Esophagus mucosa (tissue), 1 donor: ENCODE data around the gene FUT7. TPM values are rescaled to one million over a fixed set of nuclear protein-coding genes. Genes with fewer than 3 reads are reported as not detected.
A peak's percentile ranks its signal among the peaks of the same experiment; 100 is the strongest.
"Not testable (repeated sequence)": the region's sequence is repeated elsewhere in the genome, so short reads cannot be mapped to it uniquely, and the experiment has no call there.

Experiments used
- ATAC-seq: fragments of 200-7000 bp; cut with Tn5 transposase; one replicate; pipeline ENCODE4 v1.9.1; 2020
- total RNA-seq: library from RNA; stranded (reverse); gene quantifications from one replicate; pipeline ENCODE4 v1.2.4, GENCODE V29; 2023
- donor health status: DM: yes; HTN: yes; CAD: no.

The FUT7 gene
- total RNA-seq, 1 donor from 2014 or later = 0.12 TPM

GRCh38 chr9:137016436-137016835, 15.5 kb downstream of the FUT7 start:
- no peak for ATAC-seq

- ATAC-seq = no peak
Observed at GRCh38 chr9:137015976-137016375, 15.9 kb downstream of the FUT7 start.

- no peak for ATAC-seq
Observed at GRCh38 chr9:137015540-137015930, 16.4 kb downstream of the FUT7 start.

- no peak for ATAC-seq
Observed at GRCh38 chr9:137014776-137015539, 16.9 kb downstream of the FUT7 start.

GRCh38 chr9:137014166-137014565, 17.7 kb downstream of the FUT7 start:
- no peak for ATAC-seq

DNA sequence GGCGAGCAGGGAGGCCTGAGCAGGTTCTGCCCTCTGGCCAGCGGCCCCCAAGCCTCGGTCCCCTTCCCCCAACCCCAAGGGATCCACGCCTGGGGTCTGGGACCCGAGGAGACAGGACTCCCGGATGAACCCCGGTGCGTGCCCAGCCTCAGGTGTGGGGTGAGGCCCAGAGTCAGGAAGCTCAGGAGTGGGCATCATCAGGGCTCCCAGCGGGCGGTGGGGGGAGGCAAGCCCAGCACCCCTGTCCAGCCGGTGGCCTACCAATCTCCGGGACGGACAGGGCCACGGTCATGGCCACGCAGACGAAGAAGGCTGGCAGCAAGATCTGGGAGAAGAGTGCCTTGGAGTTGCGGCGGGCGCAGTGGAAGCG, 18.3 kb downstream of the FUT7 start:
- no peak for ATAC-seq

DNA sequence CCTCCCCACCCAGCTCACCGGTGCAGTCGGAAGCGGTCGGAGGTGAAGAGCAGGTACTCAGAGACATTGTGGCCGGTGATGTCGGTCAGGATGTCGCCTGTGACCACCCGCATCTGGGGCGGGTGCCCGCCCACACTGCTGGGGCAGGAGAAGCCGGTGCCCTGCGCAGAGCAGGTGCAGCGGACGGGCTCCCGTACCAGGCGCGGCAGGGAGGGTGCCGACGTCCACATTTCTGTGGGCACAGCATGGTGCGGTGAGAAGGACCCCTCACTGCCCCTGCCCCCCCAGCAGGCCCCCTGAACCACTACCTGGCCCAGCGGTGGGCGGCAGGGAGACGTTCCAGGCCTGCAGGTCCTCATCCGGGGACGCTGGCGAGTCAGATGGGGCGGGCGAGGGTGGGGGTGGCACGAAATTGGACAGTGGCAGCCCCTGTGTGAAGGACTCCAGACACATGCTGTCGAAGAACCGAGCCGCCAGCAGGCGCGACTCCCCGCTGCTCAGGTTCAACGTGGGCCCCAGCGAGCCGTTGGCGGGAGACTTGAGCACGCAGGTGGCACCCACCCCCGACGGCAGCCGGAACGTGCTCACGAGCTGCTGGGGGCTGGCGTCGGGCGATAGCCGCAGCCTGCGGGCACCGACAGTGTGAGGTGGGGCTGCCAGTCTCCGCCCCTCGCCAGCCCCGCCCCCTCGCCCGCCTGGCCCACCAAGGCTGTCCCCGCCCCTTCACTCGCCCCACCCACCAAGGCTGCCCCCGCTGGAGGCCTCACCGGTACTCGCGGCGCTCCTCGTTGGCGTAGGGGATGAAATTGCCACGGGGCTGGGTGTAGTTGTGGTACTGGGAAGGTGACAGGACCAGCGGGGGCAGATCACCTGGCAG, 19.0 kb downstream of the FUT7 start:
- ATAC-seq = no peak

GRCh38 chr9:137011907-137012675, 19.8 kb downstream of the FUT7 start:
- ATAC-seq = no peak

DNA sequence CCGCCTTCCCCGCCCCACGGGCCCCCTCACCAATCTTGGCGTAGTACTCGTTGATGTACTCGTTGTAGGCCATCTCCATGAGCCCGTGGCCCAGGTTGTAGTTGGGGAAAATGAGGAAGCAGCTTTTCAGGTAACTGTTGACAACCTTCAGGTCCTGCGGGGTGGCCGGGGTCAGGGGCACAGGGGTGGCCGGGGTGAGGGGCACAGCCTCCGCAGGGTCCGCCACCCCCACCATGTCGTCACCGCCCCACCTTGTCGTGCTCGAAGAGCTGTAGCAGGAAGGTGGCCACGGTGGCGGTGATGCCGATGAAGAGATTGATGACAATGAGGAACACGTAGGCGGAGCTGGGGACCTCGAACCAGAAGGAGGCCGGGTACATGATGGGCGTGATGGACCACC, 20.7 kb downstream of the FUT7 start:
- ATAC-seq = no peak

DNA sequence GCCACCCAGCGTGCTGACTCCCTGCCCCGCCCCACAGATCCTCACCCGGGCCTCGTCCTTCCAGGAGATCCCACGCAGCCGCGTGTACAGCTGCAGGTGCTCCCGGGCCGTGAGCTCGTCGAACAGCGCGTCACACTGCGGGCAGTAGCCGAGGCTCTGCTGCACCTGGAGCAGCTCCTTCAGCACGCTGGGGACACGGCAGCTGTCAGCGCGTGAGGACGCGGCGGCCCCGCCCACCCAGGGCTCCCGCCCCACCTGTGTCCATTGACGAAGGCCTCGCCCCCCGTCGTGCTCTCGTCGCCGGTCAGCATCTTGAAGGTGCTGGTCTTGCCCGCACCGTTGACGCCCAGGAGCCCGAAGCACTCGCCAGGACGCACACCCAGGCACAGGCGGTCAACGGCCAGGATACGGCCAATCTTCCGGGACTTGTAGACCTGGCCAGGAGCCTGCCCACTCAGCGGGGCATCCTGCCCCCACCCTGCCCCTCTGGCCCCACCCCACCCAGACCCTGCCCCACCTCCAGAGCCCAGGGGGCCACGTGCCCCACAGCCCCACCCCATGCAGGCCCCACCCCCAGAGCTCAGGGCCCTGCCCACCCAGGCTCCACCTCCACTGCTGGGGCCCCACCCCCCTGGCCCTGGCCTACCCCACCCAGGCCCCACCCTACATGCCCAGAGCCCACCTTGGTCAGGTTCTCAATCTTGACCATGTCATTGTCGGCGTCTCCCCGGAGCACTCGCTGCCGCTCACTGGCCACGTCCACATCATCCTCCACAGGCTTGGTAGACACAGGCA, 21.8 kb downstream of the FUT7 start:
- ATAC-seq = no peak

GRCh38 chr9:137009217-137009616, 22.7 kb downstream of the FUT7 start:
- ATAC-seq = no peak

GRCh38 chr9:137008312-137008711, 23.6 kb downstream of the FUT7 start:
- no peak for ATAC-seq

- ATAC-seq = no peak
Observed at GRCh38 chr9:137007816-137008270, 24.0 kb downstream of the FUT7 start.

GRCh38 chr9:137007108-137007815, 24.6 kb downstream of the FUT7 start:
- no peak for ATAC-seq

DNA sequence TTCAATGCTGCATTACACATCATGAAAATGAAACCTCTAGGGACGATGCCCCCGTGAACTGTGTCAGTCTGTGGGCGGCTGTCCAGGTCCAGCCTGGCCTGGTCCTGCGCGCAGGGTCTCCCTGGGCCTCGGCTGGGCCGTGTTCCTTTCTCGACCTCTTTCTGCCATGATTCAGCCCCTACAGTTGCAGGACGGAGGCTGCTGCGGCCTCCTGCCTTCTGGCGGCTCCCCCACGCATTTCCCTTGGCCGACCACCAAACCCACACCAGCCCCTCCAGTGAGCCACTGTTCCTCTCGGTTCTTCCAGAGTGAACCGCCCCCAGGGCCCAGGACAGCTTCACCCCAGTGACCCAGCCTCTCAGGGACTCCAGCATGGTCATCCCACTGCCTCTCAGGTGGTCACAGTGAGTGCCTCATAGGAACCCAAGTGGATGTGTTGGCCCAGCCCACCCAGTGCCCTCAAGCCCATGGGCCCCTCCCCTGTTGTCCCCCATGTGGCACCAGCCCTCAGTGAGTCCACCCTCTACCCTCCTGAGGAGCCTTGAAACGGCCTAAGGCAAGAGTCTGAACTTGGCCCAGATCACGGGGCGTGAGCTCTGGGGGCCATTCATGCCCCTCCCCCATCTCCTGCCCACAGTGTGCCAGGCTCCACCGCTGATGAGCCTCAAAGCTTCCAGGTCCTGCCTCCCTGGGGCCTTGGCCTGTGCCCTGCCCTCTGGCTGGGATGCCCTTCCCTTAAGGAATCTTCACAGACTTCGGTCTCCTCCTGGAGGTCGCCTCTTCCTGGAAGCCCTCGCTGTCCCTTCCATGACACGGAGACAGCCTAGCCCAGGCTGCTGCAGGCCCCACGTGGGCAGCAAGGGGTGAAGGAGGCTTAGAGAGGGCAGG, 25.5 kb downstream of the FUT7 start:
- peak; percentile 4 for ATAC-seq

GRCh38 chr9:137004285-137004684, 27.6 kb downstream of the FUT7 start:
- not testable (repeated sequence) for ATAC-seq

- no peak for ATAC-seq
Observed at GRCh38 chr9:137002646-137003041, 29.2 kb downstream of the FUT7 start.

DNA sequence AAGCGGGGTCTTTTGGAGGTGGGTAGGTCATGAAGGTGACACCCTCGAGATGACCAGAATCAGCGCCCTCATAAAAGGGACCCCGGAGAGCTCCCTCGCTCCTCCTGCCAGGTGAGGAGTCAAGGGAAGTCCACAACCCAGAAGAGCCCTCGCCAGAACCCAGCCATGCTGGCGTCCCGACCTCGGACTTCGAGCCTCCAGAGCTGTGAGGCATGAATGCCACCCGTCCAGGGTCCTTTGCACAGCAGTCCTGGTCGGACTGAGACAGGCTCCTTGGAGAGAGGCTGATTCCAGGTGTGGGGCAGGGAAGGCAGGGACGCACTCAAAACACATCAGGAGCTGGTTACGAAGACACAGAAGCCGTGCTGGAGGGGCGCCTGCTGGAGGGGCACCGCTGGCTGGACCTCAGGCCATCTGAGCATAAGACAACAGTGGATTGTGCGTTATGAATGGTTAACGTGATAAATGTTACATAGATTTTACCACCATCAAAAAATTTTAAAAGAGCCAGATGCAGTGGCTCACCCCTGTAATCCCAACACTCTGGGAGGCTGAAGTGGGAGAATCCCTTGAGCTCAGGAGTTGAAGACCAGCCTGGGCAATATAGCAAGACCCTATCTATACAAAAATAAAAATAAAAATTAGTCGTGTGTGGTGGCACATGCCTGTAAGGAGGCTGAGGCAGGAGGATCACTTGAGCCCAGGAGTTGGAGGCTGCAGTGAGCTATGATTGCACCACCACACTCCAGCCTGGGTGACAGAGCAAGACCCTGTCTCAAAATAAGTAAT, 29.8 kb downstream of the FUT7 start:
- no peak for ATAC-seq

DNA sequence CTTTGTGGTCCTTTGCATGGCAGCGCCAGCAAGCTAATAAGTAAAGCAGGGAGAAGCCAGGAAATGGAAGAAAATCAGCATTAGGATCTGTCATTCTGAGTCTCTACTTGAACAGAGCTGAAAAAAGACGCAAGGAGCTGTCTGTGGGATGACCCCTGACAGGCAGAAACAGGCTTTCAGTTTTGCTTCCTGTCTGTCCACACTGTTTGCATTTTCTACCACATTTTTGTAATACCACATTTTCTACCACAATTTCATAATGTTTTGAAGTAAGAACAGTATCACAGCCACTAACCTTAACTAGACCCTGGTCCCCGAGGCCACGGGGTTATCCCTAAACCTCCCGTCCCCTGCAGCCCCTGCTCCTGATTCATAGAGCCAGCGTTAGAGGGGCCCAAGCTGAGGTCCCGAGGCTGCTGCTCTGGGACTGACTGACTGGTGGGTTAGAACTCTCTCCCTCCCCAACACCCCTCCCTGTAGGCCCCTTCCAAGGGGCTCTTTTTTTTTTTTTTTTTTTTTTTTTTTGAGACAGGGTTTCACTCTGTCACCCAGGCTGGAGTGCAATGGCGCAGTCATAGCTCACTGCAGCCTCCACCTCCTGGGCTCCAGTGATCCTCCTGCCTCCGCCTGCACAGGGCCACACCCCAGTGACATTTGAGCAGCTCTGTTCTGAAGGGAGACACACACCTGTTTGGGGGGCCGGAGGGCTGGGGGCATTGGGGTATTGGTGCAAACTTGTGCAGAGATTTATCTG, 31.5 kb downstream of the FUT7 start:
- no peak for ATAC-seq
